ENCODE data around the gene HOOK2. TPM values are rescaled to one million over a fixed set of nuclear protein-coding genes. Genes with fewer than 3 reads are reported as not detected.

The HOOK2 gene
- total and polyA plus RNA-seq, 2 of the 13 experiments (the other 11 are each of a cell fraction or from before 2014, with no cell fraction given) = 9.2 to 12.9 TPM

GRCh38 chr19:12793290-12794195 lies 18.2 kb upstream of the HOOK2 start (continued):
- TF ChIP-seq TCF12 (IDR thresholded peaks at IDR 0.05) = no peak
- TF ChIP-seq TCF12 (CRISPR knock-in tag; IDR thresholded peaks at IDR 0.05) = peak; percentile 57; the same call in 1 of the 2 replicates
- no peak for TF ChIP-seq SMC3 (IDR thresholded peaks at IDR 0.05; ENCODE audit: low read length)
- TF ChIP-seq BATF2 (CRISPR knock-in tag; IDR thresholded peaks at IDR 0.05) = no peak
- peak; percentile 63; the same call in 1 of the 2 replicates for TF ChIP-seq ETV5 (CRISPR knock-in tag; IDR thresholded peaks at IDR 0.05; ENCODE audit: borderline replicate concordance)
- no peak; the same call in 1 of the 2 replicates for TF ChIP-seq NAIF1 (CRISPR knock-in tag; IDR thresholded peaks at IDR 0.05; ENCODE audit: borderline replicate concordance)
- peak; percentile 92; the same call in 1 of the 2 replicates for TF ChIP-seq SIN3A (IDR thresholded peaks at IDR 0.05; ENCODE audit: borderline replicate concordance, low read depth, low read length)
- no peak for TF ChIP-seq ZNF737 (CRISPR knock-in tag; IDR thresholded peaks at IDR 0.05; ENCODE audit: borderline replicate concordance)
- no peak for TF ChIP-seq NFRKB (IDR thresholded peaks at IDR 0.05)
- TF ChIP-seq SMARCC2 (IDR thresholded peaks at IDR 0.05) = no peak
- no peak for TF ChIP-seq HNF4A (CRISPR knock-in tag; IDR thresholded peaks at IDR 0.05)
- no peak; the same call in 1 of the 2 replicates for TF ChIP-seq MEIS2 (CRISPR knock-in tag; IDR thresholded peaks at IDR 0.05)
- TF ChIP-seq ZBTB26 (CRISPR knock-in tag; IDR thresholded peaks at IDR 0.05; ENCODE audit: borderline replicate concordance) = peak; percentile 53; the same call in 1 of the 2 replicates
- peak; percentile 80; the same call in 1 of the 2 replicates for TF ChIP-seq ZNF761 (CRISPR knock-in tag; conservative IDR thresholded peaks at IDR 0.05)
- no peak for TF ChIP-seq ZNF354B (CRISPR knock-in tag; IDR thresholded peaks at IDR 0.05)
- peak; percentile 61 for TF ChIP-seq ARID5B (CRISPR knock-in tag; IDR thresholded peaks at IDR 0.05)
- TF ChIP-seq E2F5 (CRISPR knock-in tag; conservative IDR thresholded peaks at IDR 0.05) = no peak
- no peak for TF ChIP-seq ZNF232 (CRISPR knock-in tag; IDR thresholded peaks at IDR 0.05; ENCODE audit: borderline replicate concordance)
- peak; percentile 74 for TF ChIP-seq ZBTB2 (CRISPR knock-in tag; IDR thresholded peaks at IDR 0.05; ENCODE audit: low read depth)
- TF ChIP-seq ZNF431 (CRISPR knock-in tag; IDR thresholded peaks at IDR 0.05; ENCODE audit: borderline replicate concordance, low read depth) = peak; percentile 69; the same call in 1 of the 2 replicates
- no peak for TF ChIP-seq JARID2 (CRISPR knock-in tag; IDR thresholded peaks at IDR 0.05; ENCODE audit: insufficient replicate concordance)

Measured in HepG2 (cell line).